GM12874 (cell line): ENCODE results near the gene MYBPC1.

Source experiments
- CTCF ChIP-seq: IDR thresholded peaks from 2 replicates; pipeline ENCODE4 v1.5.1; 2011; ENCODE audit warnings: low read depth, mild to moderate bottlenecking, control low read depth, low read length, moderate library complexity; ENCODE audit not compliant: insufficient read depth

The MYBPC1 gene

GRCh38 chr12:101691503-101692096 lies 96.8 kb downstream of the MYBPC1 start:
- no peak for TF ChIP-seq CTCF

GRCh38 chr12:101694297-101694848 lies 99.6 kb downstream of the MYBPC1 start:
- TF ChIP-seq CTCF: no peak

- TF ChIP-seq CTCF: no peak
Measured at GRCh38 chr12:101694986-101695385, 100.2 kb downstream of the MYBPC1 start.

GRCh38 chr12:101695706-101696105 lies 100.9 kb downstream of the MYBPC1 start:
- TF ChIP-seq CTCF: no peak

GRCh38 chr12:101696251-101697196 lies 101.8 kb downstream of the MYBPC1 start:
- no peak for TF ChIP-seq CTCF

- no peak for TF ChIP-seq CTCF
Measured at GRCh38 chr12:101697197-101697929, 102.6 kb downstream of the MYBPC1 start, which contains the start of gene CHPT1. CHPT1 (plus strand) TSS chr12:101697640; CDS start chr12:101697862, 222 bp downstream.
